H1 (cell line): Measurements from ENCODE around the gene CHD9NB. TPM values are rescaled to one million over a fixed set of nuclear protein-coding genes. Genes with fewer than 3 reads are reported as not detected.

Experiments
- BACH1 ChIP-seq: IDR thresholded peaks from 2 replicates; pipeline ENCODE4 v1.6.1; 2012; ENCODE audit warnings: low read length, improper control_type of control experiment
- CHD7 ChIP-seq: fragments of 300-600 bp; sonication (generic); IDR thresholded peaks from 2 replicates; pipeline ENCODE4 v1.7.1; 2012; ENCODE audit warnings: low read length, moderate library complexity, mild to moderate bottlenecking, inconsistent platforms; ENCODE audit not compliant: insufficient replicate concordance
- CTCF ChIP-seq, 3 experiments: IDR thresholded peaks; 1 replicate in 2 of 3; 2 replicates in 1 of 3; pipeline versions ENCODE4 v1.5.1 to v1.6.1; 2011; ENCODE audit warnings: low read length in 3 of 3, mild to moderate bottlenecking in 3 of 3, inconsistent platforms in 2 of 3, low read depth in 1 of 3, moderate library complexity in 1 of 3; ENCODE audit not compliant: insufficient read depth in 1 of 3; ENCODE audit errors: control extremely low read depth in 1 of 3
- GTF2F1 ChIP-seq: IDR thresholded peaks from 2 replicates; pipeline ENCODE4 v1.6.1; 2012; ENCODE audit warnings: low read depth, low read length, improper control_type of control experiment, borderline replicate concordance
- JUND ChIP-seq: IDR thresholded peaks from 2 replicates; pipeline ENCODE4 v1.6.1; 2011; ENCODE audit warnings: mild to moderate bottlenecking, improper control_type of control experiment, low read length
- MAX ChIP-seq: IDR thresholded peaks from 2 replicates; pipeline ENCODE4 v1.6.1; 2012; ENCODE audit warnings: inconsistent platforms
- NANOG ChIP-seq: IDR thresholded peaks from 2 replicates; pipeline ENCODE4 v1.6.1; 2011; ENCODE audit warnings: low read length, low read depth, mild to moderate bottlenecking, inconsistent platforms; ENCODE audit not compliant: insufficient read depth, poor library complexity, severe bottlenecking
- POU5F1 ChIP-seq: IDR thresholded peaks from 2 replicates; pipeline ENCODE4 v1.6.1; 2011; ENCODE audit warnings: low read depth, mild to moderate bottlenecking, low read length, moderate library complexity
- TEAD4 ChIP-seq: IDR thresholded peaks from 2 replicates; pipeline ENCODE4 v1.6.1; 2012; ENCODE audit warnings: low read depth, low read length, inconsistent platforms, mixed read lengths
- polyA plus RNA-seq, 7 experiments: library from polyadenylated mRNA; depleted of rRNA in 3 of 7; stranded (reverse) in 5 of 7; unstranded in 2 of 7; fragments of >200 nt in 5 of 7; fragments of 200-250 nt in 2 of 7; gene quantifications; 1 replicate in 5 of 7; 2 replicates in 1 of 7; 4 replicates in 1 of 7; pipeline versions ENCODE4 v1.2.1 to v1.2.3, GENCODE V29; 2011 to 2013; ENCODE audit warnings: missing spikeins in 2 of 7, mixed read lengths in 2 of 7
- total RNA-seq: library from RNA; stranded (reverse); fragmentation: NEBNext Ultra II Directional; extraction: Animal tissue kit (Norgen Biotek cat#: 25700); gene quantifications from 2 replicates; pipeline ENCODE4 v1.2.1, GENCODE V29; 2021

The CHD9NB gene
- total and polyA plus RNA-seq, 2 of the 8 experiments (the other 6 are each of a cell fraction or from before 2014, with no cell fraction given), result 4.5 to 5.9 TPM

DNA sequence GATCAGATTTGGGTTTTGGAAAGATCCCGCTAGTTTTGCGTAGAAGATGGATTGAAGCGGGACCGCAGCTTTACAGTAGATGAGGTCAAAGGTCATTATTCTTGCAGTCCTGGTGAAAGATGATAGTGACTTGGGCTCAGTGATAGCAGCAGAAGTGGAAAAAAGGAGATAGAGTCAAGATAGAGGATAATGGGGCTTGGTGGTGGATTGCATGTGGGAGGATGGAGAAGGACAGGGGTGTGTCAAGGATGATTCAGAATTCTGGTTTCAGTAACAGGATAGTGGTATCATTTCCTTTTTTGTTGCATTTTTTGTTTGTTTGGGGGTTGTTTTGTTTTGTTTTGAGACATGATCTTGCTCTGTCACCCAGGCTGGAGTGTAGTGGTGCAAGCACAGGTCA lies 28.7 kb downstream of the CHD9NB start (continued):
- TF ChIP-seq CHD7 (no peak), TEAD4 (no peak), POU5F1 (no peak), NANOG (no peak), GTF2F1 (no peak), MAX (no peak), JUND (no peak), CTCF (IDR thresholded peaks at IDR 0.05; ENCODE audit: control extremely low read depth in 1 of 3, insufficient read depth in 1 of 3, low read depth in 1 of 3, low read length in 3 of 3) (no peak), BACH1 (no peak)
